Keratinocyte (primary cell): ENCODE results near the gene RABL3. TPM values are rescaled to one million over a fixed set of nuclear protein-coding genes. Genes with fewer than 3 reads are reported as not detected.

Source experiments
- DNase-seq: peaks from one replicate; pipeline ENCODE4 v3.0.0-alpha.2; 2011; ENCODE audit warnings: low read depth, missing footprints, low spot score
- FAIRE-seq: peaks from 2 replicates; lab custom pipeline; 2011; peaks lifted over from hg19 to GRCh38; lab: Jason Lieb, UNC
- H2AFZ ChIP-seq: 2 replicates; pipeline ENCODE4 v1.6.0; 2012; ENCODE audit warnings: low read length, control low read depth, inconsistent platforms; ENCODE audit not compliant: control insufficient read depth
- H3K27ac ChIP-seq: 2 replicates; pipeline ENCODE4 v1.5.1; 2011; ENCODE audit warnings: low read length; ENCODE audit not compliant: control insufficient read depth, insufficient read depth
- H3K27me3 ChIP-seq: 3 replicates; pipeline ENCODE4 v1.6.0; 2011; ENCODE audit warnings: low read length; ENCODE audit not compliant: control insufficient read depth, insufficient read depth; ENCODE audit errors: extremely low read depth
- H3K36me3 ChIP-seq, 2 experiments: 2 replicates in 1 of 2; 3 replicates in 1 of 2; pipeline ENCODE4 v1.5.1; 2011; ENCODE audit warnings: low read length in 2 of 2, mild to moderate bottlenecking in 1 of 2; ENCODE audit not compliant: control insufficient read depth in 2 of 2, insufficient read depth in 2 of 2; ENCODE audit errors: extremely low read depth in 1 of 2
- H3K4me1 ChIP-seq: 3 replicates; pipeline ENCODE4 v1.5.1; 2011; ENCODE audit warnings: low read length; ENCODE audit not compliant: control insufficient read depth, insufficient read depth; ENCODE audit errors: extremely low read depth
- H3K4me2 ChIP-seq: 3 replicates; pipeline ENCODE4 v1.6.0; 2011; ENCODE audit warnings: low read depth, low read length; ENCODE audit not compliant: control insufficient read depth, insufficient read depth; ENCODE audit errors: extremely low read depth
- H3K4me3 ChIP-seq, 3 experiments: fragments of 200-600 bp in 1 of 3; sonication (generic) in 1 of 3; 2 replicates in 2 of 3; 3 replicates in 1 of 3; pipeline ENCODE4 v1.5.1; 2011 to 2016; ENCODE audit warnings: low read length in 3 of 3, mild to moderate bottlenecking in 3 of 3, control low read depth in 2 of 3, inconsistent platforms in 1 of 3, low read depth in 1 of 3, mixed read lengths in 1 of 3, mixed run types in 1 of 3, moderate library complexity in 1 of 3; ENCODE audit not compliant: control insufficient read depth in 2 of 3, insufficient read depth in 2 of 3; ENCODE audit errors: extremely low read depth in 1 of 3
- H3K79me2 ChIP-seq: 2 replicates; pipeline ENCODE4 v1.6.0; 2012; ENCODE audit warnings: low read length; ENCODE audit not compliant: control insufficient read depth, insufficient read depth
- H3K9ac ChIP-seq: 3 replicates; pipeline ENCODE4 v1.6.0; 2011; ENCODE audit warnings: low read length; ENCODE audit not compliant: control insufficient read depth, insufficient read depth; ENCODE audit errors: extremely low read depth
- H3K9me1 ChIP-seq: 3 replicates; pipeline ENCODE4 v1.6.0; 2011; ENCODE audit warnings: low read length; ENCODE audit not compliant: control insufficient read depth, insufficient read depth; ENCODE audit errors: extremely low read depth
- H3K9me3 ChIP-seq: 2 replicates; pipeline ENCODE4 v1.5.1; 2012; ENCODE audit warnings: low read depth, low read length; ENCODE audit not compliant: control insufficient read depth
- H4K20me1 ChIP-seq: 3 replicates; pipeline ENCODE4 v1.6.0; 2011; ENCODE audit warnings: low read length; ENCODE audit not compliant: control insufficient read depth, insufficient read depth; ENCODE audit errors: extremely low read depth
- EZH2 ChIP-seq: IDR thresholded peaks from one replicate; pipeline ENCODE4 v1.6.1; 2012; ENCODE audit warnings: inconsistent platforms, mild to moderate bottlenecking, low read length, moderate library complexity
- dilution Hi-C: fragments of 300-500 bp; cut with MboI; formaldehyde crosslinking; loops from one replicate; pipeline ENCODE4 v1.7.0; 2020; ENCODE audit warnings: low sequenced_read_pairs; ENCODE audit not compliant: extremely low pct_ligation_motif_present
- polyA plus RNA-seq, 5 experiments: library from polyadenylated mRNA; depleted of rRNA in 3 of 5; stranded (reverse) in 3 of 5; stranded (forward) in 1 of 5; unstranded in 1 of 5; fragments of >200 nt; gene quantifications; 1 replicate in 1 of 5; 2 replicates in 3 of 5; 3 replicates in 1 of 5; pipeline versions ENCODE4 v1.2.1 to v1.2.3, GENCODE V29; 2011 to 2012; ENCODE audit warnings: missing spikeins in 2 of 5, low read depth in 1 of 5, low replicate concordance in 1 of 5
- TF ChIP-seq, protein P1 (sequence below), 3 experiments: IDR thresholded peaks in 1 of 3; conservative IDR thresholded peaks in 1 of 3; optimal IDR thresholded peaks in 1 of 3; 2 replicates in 2 of 3; 3 replicates in 1 of 3; pipeline versions ENCODE3 to v1.5.1; 2011; ENCODE audit warnings: low read length in 3 of 3, mild to moderate bottlenecking in 3 of 3, moderate library complexity in 2 of 3, control low read depth in 1 of 3, inconsistent platforms in 1 of 3; ENCODE audit not compliant: insufficient read depth in 2 of 3; ENCODE audit errors: extremely low read depth in 1 of 3

Gene RABL3
- polyA plus RNA-seq, 1 donor (not counting 4 experiments of a cell fraction or from before 2014, with no cell fraction given), result 13.4 TPM

DNA sequence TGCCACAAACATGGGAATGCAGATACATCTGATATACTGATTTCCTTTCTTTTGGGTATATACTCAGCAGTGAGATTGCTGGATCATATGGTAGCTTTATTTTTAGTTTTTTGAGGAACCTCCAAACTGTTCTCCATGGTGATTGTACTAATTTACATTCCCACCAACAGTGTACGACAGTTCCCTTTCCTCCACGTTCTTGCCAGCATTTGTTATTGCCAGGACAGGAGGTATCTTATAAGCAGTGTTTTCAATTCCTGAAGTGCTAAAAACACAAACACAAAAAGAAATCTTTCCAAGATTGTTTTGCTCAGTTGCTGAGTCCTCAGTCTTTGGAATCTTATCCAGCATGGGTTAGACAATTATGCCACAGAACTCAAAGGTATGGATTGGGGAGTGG is 13.7 kb upstream of the RABL3 start:
- no peaks in the 10 kb centered on the region for H3K4me1 ChIP-seq
- DNase-seq, result no peak
- FAIRE-seq, result no peak
- peaks cover 0 to 3% of the 10 kb centered on the region in 2 experiments for H3K36me3 ChIP-seq
- H2AFZ ChIP-seq, result no peak overlapping the region
- TF ChIP-seq, protein P1, sequence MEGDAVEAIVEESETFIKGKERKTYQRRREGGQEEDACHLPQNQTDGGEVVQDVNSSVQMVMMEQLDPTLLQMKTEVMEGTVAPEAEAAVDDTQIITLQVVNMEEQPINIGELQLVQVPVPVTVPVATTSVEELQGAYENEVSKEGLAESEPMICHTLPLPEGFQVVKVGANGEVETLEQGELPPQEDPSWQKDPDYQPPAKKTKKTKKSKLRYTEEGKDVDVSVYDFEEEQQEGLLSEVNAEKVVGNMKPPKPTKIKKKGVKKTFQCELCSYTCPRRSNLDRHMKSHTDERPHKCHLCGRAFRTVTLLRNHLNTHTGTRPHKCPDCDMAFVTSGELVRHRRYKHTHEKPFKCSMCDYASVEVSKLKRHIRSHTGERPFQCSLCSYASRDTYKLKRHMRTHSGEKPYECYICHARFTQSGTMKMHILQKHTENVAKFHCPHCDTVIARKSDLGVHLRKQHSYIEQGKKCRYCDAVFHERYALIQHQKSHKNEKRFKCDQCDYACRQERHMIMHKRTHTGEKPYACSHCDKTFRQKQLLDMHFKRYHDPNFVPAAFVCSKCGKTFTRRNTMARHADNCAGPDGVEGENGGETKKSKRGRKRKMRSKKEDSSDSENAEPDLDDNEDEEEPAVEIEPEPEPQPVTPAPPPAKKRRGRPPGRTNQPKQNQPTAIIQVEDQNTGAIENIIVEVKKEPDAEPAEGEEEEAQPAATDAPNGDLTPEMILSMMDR (optimal IDR thresholded peaks at IDR 0.05 in 1 of 3, IDR thresholded peaks at IDR 0.05 in 1 of 3, conservative IDR thresholded peaks at IDR 0.05 in 1 of 3; ENCODE audit: extremely low read depth in 1 of 3, insufficient read depth in 2 of 3, low read length in 3 of 3), result no peak
- no peak for TF ChIP-seq EZH2
- H3K4me3 ChIP-seq, result no peak overlapping the region
- H4K20me1 ChIP-seq, result no peaks in the 10 kb centered on the region
- H3K27ac ChIP-seq, result no peak overlapping the region
- H3K9me3 ChIP-seq, result peaks cover 2% of the 10 kb centered on the region
- peaks cover 48% of the 10 kb centered on the region for H3K79me2 ChIP-seq
- no peaks in the 10 kb centered on the region for H3K9me1 ChIP-seq
- H3K9ac ChIP-seq, result no peak overlapping the region
- dilution Hi-C loops, result no loop called here
- H3K27me3 ChIP-seq, result no peaks in the 10 kb centered on the region
- H3K4me2 ChIP-seq, result no peak overlapping the region

DNA sequence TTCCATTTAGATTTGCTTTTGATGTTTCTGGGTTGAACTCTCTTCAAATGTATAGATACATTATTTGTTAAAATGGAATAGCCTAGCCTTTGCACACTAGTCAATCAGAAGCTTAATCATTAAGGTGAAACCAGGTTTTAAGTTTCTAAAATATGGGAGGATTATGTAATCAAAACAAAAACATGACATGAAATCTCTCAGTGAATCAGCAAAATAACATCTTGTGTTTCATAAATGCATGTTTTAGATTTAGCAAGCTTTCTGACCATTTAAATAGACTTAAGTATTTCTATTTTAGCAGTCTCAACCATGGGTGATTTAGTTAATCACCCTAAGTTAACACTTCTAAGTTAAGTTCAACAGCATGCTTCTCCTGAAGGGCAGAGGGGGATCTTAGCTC is 11.5 kb upstream of the RABL3 start:
- H3K36me3 ChIP-seq, result peaks cover 3 to 5% of the 10 kb centered on the region in 2 experiments
- no peaks in the 10 kb centered on the region for H3K4me1 ChIP-seq
- peaks cover 58% of the 10 kb centered on the region for H3K79me2 ChIP-seq
- no peak overlapping the region for H3K4me3 ChIP-seq
- no peak overlapping the region for H3K4me2 ChIP-seq
- H3K27ac ChIP-seq, result no peak overlapping the region
- no peak for DNase-seq
- no peak overlapping the region for H3K9ac ChIP-seq
- H2AFZ ChIP-seq, result no peak overlapping the region
- H3K27me3 ChIP-seq, result no peaks in the 10 kb centered on the region
- no peak for TF ChIP-seq EZH2
- TF ChIP-seq, protein P1 (optimal IDR thresholded peaks at IDR 0.05 in 1 of 3, IDR thresholded peaks at IDR 0.05 in 1 of 3, conservative IDR thresholded peaks at IDR 0.05 in 1 of 3; ENCODE audit: extremely low read depth in 1 of 3, insufficient read depth in 2 of 3, low read length in 3 of 3), result no peak
- H3K9me3 ChIP-seq, result peaks cover 2% of the 10 kb centered on the region
- no peak for FAIRE-seq
- no peaks in the 10 kb centered on the region for H3K9me1 ChIP-seq
- no peaks in the 10 kb centered on the region for H4K20me1 ChIP-seq
- dilution Hi-C loops, result no loop called here
